ENCODE results near the gene TUB.

- TF ChIP-seq MYC (IDR thresholded peaks at IDR 0.05; ENCODE audit: low read depth, low read length) (no peak), CTCF (IDR thresholded peaks at IDR 0.05; ENCODE audit: low read depth, low read length) (peak; percentile 53)
Measured at GRCh38 chr11:8092587-8093424, 11.8 kb downstream of the TUB start.
